ENCODE results near the gene ATPAF2. TPM values are rescaled to one million over a fixed set of nuclear protein-coding genes. Genes with fewer than 3 reads are reported as not detected.

ATPAF2 gene
- total and polyA plus RNA-seq, 10 of the 15 experiments (the other 5 are each of a cell fraction or from before 2014, with no cell fraction given) = 6.5 to 33.0 (median 26.5) TPM

- TF ChIP-seq SIX5 (IDR thresholded peaks at IDR 0.05; ENCODE audit: low read depth, low read length, severe bottlenecking) (peak; percentile 69), ZNF592 (IDR thresholded peaks at IDR 0.05) (no peak), ELK1 (IDR thresholded peaks at IDR 0.05; ENCODE audit: low read depth, low read length) (peak; percentile 85), SUPT20H (IDR thresholded peaks at IDR 0.05; ENCODE audit: borderline replicate concordance, control insufficient read depth, low read depth, low read length) (no peak), E2F4 (IDR thresholded peaks at IDR 0.05; ENCODE audit: low read depth, low read length) (no peak), CUX1 (IDR thresholded peaks at IDR 0.05; ENCODE audit: insufficient replicate concordance, low read depth, low read length) (no peak), MXI1 (IDR thresholded peaks at IDR 0.05; ENCODE audit: low read depth, low read length) (peak; percentile 95), NR2C2 (IDR thresholded peaks at IDR 0.05; ENCODE audit: borderline replicate concordance, control insufficient read depth, insufficient read length, low read depth) (no peak), PBX3 (IDR thresholded peaks at IDR 0.05; ENCODE audit: insufficient replicate concordance, low read depth, low read length) (no peak), RBBP5 (conservative IDR thresholded peaks at IDR 0.05) (no peak), ZNF274 (IDR thresholded peaks at IDR 0.05; ENCODE audit: insufficient read depth, insufficient read length) (no peak), MAX (IDR thresholded peaks at IDR 0.05; ENCODE audit: low read depth, low read length) (peak; percentile 84), JUND (IDR thresholded peaks at IDR 0.05; ENCODE audit: low read depth, low read length) (no peak), TCF12 (IDR thresholded peaks at IDR 0.05; ENCODE audit: low read depth, low read length) (peak; percentile 72; the same call in 1 of the 2 replicates)
These were observed 48.9 kb upstream of the ATPAF2 start, which contains the start of gene DRG2 (continued) for GRCh38 chr17:18087610-18088491.
